HPDE6-E6E7 (cell line): ENCODE data around the gene NUDT22.
A peak's percentile ranks its signal among the peaks of the same experiment; 100 is the strongest.

Experiments
- DNase-seq: peaks from one replicate; pipeline ENCODE4 v3.0.0; 2011; ENCODE audit warnings: missing footprints; ENCODE audit errors: extremely low spot score

Gene NUDT22, protein sequence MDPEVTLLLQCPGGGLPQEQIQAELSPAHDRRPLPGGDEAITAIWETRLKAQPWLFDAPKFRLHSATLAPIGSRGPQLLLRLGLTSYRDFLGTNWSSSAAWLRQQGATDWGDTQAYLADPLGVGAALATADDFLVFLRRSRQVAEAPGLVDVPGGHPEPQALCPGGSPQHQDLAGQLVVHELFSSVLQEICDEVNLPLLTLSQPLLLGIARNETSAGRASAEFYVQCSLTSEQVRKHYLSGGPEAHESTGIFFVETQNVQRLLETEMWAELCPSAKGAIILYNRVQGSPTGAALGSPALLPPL

DNA sequence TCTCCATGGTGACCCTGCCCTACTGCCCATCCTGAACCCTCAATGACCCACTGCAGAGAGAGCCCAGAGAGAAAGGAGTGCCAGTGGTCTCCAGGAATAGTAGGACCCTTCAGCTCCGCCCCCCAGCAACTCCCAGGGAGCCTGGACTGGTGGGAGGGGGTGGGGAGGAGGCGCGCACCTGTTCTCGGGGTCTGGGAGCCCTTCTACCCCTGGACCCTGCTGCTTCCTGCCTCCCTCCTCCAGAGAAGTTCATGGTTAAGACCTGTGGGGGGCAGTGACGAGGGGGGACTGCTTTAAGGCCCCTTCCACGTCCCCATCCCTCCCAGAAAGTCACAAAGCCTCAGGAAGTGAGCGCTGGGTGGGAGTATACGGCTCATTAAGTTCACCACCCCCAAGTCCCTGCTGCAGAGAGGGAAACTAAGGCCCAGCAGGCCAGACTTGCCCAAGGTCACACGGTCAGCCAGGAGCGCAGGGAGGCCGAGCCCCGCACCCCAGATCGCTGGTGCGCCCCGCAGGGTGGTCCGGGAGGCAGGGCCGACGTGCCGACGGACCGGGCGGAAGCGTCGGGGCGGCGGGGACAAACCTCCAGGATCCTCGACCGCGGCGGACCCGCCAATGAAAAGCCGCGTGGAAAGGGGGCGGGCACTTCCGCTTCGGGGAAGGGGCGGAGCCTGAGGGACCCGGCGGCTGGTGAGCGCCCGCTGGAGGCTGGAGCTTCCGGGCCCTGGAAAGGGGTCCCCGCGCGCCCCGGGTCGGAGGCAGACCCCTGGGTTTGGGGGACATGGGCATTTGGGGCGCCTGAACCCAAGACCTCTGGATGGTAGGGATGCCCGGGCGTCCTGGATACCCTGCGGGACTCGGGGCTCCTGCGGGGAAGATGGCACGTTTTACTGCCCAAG, at the start of gene NUDT22, which contains the start of gene TRPT1:
Gene NUDT22, plus strand, starts transcription at position 667 of the 899 bp plus-strand sequence. CDS start 379 bp downstream, outside the sequence.
Gene TRPT1, minus strand, starts transcription at position 579 of the 899 bp plus-strand sequence. Its CDS starts 326 bp downstream, at position 253.
- peak; percentile 72 for DNase-seq

DNA sequence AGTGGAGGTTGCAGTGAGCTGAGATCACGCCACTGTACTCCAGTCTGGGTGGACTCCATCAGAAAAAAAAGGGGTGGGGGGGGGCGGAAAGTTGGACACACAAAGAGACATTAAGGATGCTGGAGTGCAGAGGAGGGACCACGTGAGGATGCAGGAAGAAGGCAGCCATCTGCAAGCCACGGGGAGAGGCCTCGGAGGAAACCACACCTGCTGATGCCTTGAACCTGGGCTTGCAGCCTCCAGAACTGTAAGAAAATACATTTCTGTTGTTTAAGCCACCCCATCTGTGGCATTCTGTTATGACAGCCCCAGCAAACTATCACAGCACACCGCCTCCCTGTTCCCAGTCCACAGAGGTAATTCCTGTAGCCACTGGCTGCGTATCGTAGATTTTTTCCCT, 49.3 kb upstream of the NUDT22 start:
- no peak for DNase-seq

DNA sequence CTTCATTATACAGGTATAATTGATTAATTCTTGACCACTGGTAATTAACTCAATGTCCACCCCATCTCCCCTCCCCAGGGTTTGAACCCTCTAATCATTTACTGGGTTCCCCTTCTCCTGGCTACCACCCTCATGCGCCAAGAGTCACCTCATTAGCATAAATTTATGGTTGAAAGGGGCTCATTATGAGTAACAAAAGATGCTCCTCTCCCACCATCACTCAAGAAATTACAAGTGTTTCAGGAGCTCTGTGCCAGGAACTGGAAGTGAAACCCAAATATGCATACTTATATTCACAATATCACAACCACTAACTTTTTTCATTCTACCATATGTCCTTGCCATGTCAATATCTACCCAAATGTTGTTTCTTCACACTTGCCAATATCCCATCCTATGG, 47.9 kb upstream of the NUDT22 start:
- DNase-seq, result no peak

DNA sequence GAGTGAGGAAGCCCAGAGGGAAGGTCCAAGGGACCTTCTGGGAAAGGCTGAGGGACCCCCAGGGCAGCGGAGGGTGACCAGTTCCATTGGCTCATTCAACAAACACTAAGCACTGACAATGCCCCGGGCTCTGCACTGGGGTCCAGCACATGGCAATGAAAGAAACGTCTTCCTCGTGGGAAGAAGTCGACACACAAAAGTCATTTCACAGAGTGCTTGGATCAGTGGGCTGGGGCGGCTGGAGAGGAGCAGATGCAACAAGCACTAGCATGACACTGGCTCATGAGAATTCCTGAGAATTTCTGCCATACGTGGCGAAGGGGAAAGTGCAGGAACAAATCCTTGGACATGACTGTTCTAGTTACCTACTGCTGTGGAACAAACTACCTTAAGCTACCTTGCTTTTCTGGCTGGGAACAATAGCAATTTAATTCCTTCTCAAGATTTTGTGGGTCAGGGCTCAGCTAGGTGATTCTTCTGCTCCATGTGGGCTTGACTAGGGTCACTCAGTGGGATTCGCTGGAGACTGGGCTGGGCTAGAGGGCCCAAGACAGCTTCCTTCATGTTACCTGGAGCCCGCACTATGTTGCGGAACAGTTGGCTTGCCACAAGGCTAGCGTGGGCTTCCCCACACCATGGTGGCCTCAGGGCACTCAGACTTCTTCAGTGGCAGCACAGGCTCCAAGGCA, 47.0 kb upstream of the NUDT22 start:
- no peak for DNase-seq

DNA sequence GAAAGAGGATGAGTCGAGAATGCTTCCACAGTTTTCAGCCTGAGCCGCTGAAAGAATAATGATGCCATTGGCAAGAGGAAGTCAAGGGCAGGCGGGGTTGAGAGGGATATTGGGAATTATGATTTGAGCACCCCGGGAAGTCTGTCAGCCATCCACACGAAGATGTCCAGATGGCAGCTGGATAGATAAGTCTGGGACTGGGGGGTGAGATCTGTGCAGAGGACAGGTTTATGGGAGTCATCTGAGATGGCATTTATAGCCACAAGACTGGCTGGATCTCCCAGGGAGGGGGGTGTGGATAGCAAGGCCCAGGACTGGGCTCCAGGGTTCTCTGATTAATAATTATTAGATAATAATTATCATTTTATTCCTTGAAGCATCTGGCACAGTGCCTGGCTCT, 45.2 kb upstream of the NUDT22 start:
- DNase-seq, result no peak

DNA sequence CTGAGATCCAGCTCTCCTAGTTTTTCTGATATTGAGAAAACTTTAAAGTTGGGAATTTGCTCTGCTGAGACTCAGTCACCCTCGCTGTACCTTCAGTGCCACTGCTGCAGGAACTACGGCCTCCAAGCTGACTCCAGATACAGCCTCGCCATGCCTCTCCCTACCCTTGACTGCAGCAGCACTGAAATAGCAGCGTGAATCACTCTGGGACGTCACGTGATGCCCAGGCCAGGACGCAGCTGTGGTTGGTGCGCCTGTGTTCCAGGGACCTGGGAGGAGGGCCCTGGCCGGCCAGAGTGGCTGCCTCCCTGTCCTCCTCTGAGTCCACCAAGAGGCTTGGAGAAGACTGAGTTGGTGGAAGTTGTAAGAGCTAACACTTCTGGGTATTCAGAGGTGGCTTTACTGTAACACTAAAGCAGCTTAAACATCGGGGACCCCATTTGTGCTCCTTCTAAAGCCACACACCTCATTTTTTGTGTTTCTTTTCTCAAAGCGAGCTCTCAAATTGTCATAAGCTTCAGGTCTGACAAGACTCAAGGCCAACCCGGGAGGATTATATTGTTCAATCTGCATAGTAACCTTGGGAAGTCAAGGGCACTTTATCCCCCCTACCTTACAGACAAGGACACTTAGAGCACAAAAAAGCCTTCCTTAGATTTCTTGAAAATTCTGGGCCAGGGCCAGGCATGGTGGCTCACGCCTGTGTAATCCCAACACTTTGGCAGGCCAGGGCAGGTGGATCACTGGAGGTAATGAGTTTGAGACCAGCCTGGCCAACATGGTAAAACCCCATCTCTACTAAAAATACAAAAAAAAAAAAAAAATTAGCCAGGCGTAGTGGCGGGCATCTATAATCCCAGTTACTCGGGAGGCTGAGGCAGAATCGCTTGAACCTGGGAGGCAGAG, 44.3 kb upstream of the NUDT22 start:
- peak; percentile 89 for DNase-seq

DNA sequence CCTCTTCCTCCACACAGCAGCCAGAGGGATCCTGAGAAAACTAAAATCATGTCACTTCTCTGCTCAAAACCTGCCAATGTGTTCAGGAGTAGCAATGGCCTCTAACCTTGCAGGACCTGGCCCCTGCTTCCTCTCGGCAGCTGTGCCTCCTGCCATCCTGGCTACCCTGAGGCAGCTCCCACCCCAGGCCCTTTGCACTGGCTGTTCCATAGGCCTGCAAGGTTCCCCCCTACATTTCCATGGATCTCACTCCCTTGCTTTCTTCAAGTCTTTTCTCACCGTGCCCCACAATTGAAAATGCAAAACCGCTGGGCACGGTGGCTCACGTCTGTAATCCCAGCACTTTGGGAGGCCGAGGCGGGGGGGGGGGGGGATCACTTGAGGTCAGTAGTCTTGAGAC, 42.2 kb upstream of the NUDT22 start:
- no peak for DNase-seq

DNA sequence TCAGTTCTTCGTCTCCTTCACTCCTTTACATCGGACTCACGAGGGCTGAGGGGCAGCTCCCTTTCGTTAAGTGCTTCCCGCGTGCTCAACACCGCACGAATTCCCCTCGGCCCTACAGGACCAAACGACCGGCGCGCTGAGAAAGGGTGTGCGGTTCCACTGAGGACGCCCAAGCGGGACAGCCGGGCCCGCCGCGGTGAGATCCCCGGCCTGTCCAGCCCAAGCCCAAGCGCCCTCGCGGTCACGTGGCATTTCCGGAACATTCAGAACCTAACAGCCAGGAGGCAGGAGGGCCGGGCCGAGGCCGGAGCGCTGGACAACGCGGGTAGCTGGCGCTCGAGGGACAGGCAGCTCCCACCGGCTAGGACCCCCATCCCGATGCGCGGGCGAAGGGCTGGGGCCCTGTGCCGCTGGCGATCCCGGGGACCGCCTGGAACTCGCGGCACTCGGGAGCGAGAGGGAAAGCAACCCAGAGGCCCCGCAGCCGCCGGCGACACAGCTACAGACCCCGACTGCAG, 40.8 kb upstream of the NUDT22 start:
- peak; percentile 67 for DNase-seq

DNA sequence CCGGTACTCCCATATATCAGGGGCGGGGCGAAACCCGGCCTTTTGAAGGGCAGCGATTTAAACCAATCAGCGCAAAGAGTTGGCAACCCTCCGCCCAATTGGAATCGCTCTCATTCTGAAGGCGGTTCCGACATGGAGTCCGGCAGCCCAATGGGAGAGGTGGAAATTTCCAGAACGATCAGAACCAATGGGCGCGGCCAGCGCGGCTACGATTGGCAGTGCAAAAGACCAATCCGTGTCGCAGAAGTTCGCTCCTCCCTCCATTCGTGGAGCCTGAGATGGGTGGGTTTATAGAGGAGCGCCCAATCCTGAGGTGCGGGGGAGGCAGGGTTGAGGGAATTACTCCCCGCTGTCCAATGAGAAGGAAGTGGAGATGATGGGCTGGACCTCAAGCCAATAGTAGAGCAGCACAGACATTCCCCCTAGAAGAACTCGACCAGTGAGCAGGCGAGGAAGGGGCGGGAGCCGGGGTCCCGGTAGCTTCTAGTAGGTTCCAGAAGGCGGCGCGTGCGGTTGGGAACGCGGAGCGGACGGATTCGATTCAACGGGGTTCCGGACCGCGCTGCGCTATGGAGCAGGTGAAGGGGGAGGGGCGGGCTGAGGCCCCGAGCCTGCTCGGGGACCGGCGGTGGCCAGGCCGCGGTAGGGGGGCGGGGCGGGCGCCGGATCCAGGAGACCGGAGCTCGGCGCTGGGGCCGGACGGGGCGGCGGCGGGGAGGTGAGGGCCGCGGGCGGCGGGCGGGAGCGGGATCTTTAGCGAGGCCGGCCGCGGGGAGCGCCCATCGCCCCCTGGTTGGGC, 40.2 kb upstream of the NUDT22 start, which contains the start of gene STIP1:
Gene STIP1, plus strand, starts transcription at position 479 of the 799 bp plus-strand sequence. Its CDS starts 91 bp downstream, at position 570.
- peak; percentile 99 for DNase-seq

DNA sequence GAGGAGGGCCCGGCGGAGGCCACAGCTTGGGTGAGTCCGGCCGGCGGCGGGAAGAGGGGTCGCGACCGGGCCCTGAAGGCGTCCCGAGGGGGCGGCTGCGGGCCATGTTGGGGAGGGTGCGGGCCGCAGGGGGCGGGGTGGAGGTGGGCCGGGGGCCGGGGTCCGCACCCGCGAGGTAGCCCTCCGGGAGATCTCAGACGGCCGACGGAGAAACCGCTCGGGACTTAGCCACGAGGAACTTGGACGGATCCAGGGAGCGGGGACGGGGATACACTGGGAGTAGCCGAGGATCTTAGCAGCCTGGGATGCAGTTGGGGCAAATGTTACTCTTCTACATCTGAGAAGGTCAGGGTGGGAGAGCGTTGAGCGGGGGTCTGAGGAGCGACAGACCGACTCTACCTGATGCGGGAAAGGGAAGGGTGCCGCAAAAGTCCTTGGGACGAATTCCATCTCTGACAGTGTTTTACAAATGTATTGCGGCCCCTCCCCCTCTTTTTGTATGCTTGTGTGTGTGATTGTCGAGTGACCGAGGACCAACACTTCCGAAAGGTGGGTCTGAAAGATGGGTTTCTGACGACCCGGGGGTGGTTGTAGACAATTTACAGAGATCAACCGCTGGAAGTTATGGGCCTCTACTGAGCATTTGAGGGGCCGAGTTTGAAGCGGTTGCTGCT, 39.4 kb upstream of the NUDT22 start:
- DNase-seq, result no peak

DNA sequence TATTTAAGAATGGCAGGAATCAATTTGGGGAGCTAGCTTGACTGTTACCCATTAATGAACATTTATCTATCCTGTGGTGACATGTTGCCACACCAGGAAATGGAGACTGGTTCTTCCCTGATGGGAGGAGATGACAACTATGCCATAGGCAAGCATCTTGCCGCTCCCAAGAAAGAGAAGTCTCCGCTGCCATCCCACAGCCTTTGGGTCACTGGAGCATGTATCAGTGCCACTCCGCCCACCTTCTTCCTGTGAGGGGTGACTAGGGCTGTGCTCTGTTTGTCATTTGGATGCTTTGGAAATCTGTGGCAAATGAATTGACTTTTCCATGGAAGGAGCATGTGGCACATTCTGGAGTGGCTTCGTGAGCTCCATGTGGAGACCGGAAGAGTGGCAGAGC, 33.6 kb upstream of the NUDT22 start:
- no peak for DNase-seq

DNA sequence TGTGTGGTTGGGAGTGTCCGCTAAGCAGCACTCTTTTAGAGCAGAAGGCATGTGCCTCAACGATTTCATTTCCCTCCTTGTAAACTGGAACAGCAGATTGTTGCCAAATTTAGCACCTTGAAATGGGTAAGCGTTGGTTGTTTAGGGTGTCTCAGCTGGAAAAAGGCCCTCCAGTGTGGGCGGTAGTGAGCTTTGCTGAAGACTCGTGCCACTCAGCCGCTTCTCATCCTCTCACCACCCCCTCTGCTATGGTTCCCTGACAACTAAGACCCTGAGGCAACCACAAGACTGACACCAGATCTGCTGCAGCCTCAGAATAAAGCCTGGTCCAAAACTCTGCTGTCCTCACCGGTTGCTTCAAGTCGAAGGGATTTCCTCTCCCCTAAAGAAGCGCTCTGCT, 29.4 kb upstream of the NUDT22 start:
- no peak for DNase-seq

DNA sequence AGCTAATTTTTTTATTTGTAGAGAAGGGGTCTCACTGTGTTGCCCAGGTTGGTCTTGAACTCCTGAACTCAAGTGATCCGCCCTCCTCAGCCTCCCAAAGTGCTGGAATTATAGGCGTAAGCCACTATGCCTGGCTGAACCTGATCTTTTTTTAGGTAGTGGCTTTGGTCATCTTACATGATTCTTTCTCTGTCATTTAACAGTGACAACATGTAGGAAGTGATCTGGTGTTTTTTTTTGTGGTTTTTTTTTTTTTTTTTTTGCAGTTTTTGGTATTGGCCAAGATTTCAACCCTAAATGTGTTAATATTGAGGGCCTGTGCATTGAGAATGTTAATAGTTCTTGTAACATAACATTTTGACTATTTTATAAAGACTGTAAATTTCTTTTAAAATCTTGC, 27.6 kb upstream of the NUDT22 start:
- DNase-seq, result no peak

DNA sequence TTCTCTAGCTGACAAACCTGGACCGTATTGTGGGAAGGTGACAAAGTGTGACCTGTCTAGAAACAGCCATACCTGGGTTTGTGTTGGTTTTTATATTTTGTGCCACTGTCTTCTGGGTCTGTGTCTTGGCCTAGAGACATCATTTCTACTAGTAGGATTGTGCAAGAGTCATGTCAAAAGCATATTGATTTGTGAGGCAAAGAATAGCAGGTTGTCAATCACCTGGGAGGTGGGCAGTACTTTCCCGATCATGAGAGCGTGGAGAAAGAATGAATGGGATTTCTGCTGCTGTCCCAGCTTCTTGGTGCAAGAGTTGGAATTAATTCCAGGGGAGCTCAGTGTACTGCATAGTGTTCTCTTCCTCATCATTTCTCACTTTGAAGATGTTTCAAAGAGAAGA, 24.5 kb upstream of the NUDT22 start:
- DNase-seq, result no peak

DNA sequence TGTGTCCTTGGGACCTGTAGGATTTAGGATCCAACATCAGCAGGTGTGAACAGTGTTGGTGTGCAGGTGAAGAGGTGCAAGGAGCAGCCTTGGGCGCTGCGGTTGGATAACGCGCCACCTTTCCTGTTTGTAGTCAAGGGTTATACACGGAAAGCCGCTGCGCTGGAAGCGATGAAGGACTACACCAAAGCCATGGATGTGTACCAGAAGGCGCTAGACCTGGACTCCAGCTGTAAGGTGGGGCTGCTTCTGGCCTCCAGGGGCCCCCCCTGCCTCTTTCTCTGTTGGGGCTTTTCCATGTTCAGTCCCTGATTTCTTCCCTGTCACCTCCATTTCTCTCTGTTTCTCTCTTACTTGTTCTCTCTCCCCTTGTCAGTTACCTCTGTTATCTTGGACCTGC, 23.1 kb upstream of the NUDT22 start:
- no peak for DNase-seq

DNA sequence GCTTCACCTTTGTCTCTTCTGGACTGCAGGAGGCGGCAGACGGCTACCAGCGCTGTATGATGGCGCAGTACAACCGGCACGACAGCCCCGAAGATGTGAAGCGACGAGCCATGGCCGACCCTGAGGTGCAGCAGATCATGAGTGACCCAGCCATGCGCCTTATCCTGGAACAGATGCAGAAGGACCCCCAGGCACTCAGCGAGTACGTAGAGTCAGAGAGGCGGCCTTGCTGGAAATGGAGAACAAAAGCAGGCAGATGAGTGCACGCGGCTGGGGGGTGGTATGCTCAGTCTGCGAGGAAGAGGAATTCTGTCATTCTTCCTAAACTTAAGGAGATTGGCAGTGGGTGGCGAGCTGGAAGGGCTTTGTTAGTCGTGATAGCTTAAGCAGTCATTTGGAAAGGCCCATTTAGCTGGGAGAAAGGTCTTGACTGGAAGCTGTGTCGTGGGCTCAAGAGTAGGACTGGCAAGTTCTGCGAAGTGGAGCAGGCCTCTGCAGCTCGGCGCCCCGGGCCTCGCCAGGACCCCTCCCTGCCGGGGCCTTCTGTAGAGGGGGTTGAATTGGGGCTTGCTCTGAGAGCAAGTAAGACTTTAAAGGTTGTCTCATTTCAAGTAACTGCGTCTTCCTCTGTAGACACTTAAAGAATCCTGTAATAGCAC, 22.5 kb upstream of the NUDT22 start:
- DNase-seq, result no peak

DNA sequence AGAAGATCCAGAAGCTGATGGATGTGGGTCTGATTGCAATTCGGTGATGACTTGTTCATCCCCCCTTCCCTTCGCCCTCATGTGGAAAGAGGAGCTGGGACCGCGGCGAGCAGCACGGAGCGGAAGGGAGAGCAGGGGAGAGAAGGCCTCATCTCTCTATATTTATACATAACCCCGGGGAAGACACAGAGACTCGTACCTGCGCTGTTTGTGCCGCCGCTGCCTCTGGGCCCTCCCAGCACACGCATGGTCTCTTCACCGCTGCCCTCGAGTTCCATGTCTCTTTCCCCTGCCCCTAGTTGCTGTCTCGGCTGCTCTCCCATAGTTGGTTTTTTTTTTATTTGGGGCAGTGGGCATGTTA, 22.0 kb upstream of the NUDT22 start:
- no peak for DNase-seq

DNA sequence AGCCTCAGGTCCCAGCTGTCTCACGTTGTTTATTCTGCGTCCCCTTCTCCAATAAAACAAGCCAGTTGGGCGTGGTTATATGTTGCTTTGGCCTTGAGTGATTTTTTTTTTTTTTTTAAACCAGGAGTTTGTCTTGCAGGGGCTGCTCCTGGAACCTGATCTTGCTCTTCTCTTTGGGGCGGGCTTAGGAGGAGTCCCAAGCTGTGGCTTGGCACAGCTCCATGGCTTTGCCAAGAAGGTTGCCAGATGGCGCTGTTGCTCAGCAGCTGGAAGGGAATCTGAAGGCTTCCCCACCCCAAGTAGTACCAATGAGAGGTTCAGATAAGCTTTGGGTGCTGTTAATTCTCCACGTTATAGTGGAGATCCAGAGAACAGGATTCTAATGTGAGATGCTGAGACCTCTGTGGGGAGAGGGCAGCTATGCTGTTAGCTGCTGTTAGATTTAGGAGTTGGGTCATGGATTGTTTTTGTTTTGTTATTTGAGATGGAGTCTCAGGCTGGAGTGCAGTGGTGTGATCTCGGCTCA, 21.5 kb upstream of the NUDT22 start:
- peak; percentile 93 for DNase-seq
